IPS-NIHi11 (cell line): ENCODE data around the gene ITFG1.
"Not testable (repeated sequence)": the region's sequence is repeated elsewhere in the genome, so short reads cannot be mapped to it uniquely, and the experiment has no call there.

Source experiments
- DNase-seq: peaks from one replicate; pipeline ENCODE4 v3.0.0; 2012; ENCODE audit warnings: mixed read lengths, low spot score

ITFG1 gene

GRCh38 chr16:47416869-47417268, 44.0 kb downstream of the ITFG1 start:
- no peak for DNase-seq

- DNase-seq: no peak
Observed at GRCh38 chr16:47413041-47413440, 47.8 kb downstream of the ITFG1 start.

- DNase-seq: no peak
Observed at GRCh38 chr16:47408491-47408890, 52.4 kb downstream of the ITFG1 start.

GRCh38 chr16:47395733-47396498, 64.9 kb downstream of the ITFG1 start:
- DNase-seq: no peak

GRCh38 chr16:47392081-47392480, 68.8 kb downstream of the ITFG1 start:
- DNase-seq: no peak

GRCh38 chr16:47388705-47389104, 72.2 kb downstream of the ITFG1 start:
- no peak for DNase-seq

- no peak for DNase-seq
Observed at GRCh38 chr16:47387026-47387734, 73.7 kb downstream of the ITFG1 start.

GRCh38 chr16:47386201-47386718, 74.6 kb downstream of the ITFG1 start:
- no peak for DNase-seq

GRCh38 chr16:47382362-47382761, 78.5 kb downstream of the ITFG1 start:
- no peak for DNase-seq

- peak; percentile 34 for DNase-seq
Observed at GRCh38 chr16:47377154-47377553, 83.7 kb downstream of the ITFG1 start.

GRCh38 chr16:47375423-47375822, 85.4 kb downstream of the ITFG1 start:
- peak; percentile 14 for DNase-seq

- no peak for DNase-seq
Observed at GRCh38 chr16:47374629-47375028, 86.2 kb downstream of the ITFG1 start.

- DNase-seq: no peak
Observed at GRCh38 chr16:47371271-47372014, 89.4 kb downstream of the ITFG1 start.

GRCh38 chr16:47370536-47370935, 90.3 kb downstream of the ITFG1 start:
- DNase-seq: no peak

GRCh38 chr16:47366228-47366627, 94.6 kb downstream of the ITFG1 start:
- DNase-seq: peak; percentile 48

- DNase-seq: no peak
Observed at GRCh38 chr16:47363761-47364160, 97.1 kb downstream of the ITFG1 start.

GRCh38 chr16:47359478-47359877, 101.4 kb downstream of the ITFG1 start:
- no peak for DNase-seq

GRCh38 chr16:47358816-47359215, 102.0 kb downstream of the ITFG1 start:
- DNase-seq: no peak

- DNase-seq: not testable (repeated sequence)
Observed at GRCh38 chr16:47349029-47349428, 111.8 kb downstream of the ITFG1 start.

GRCh38 chr16:47347021-47347696, 113.7 kb downstream of the ITFG1 start:
- not testable (repeated sequence) for DNase-seq

GRCh38 chr16:47342055-47342454, 118.8 kb downstream of the ITFG1 start:
- DNase-seq: no peak

- DNase-seq: not testable (repeated sequence)
Observed at GRCh38 chr16:47330562-47330961, 130.3 kb downstream of the ITFG1 start.
